Measurements from ENCODE around the gene GRK5. TPM values are rescaled to one million over a fixed set of nuclear protein-coding genes. Genes with fewer than 3 reads are reported as not detected.
A peak's percentile ranks its signal among the peaks of the same experiment; 100 is the strongest.

GRK5 gene
- total and polyA plus RNA-seq, 5 donors from 2014 or later, result 5.1 to 46.4 (median 14.5) TPM

GRCh38 chr10:119504651-119505050 lies 297.3 kb downstream of the GRK5 start:
- DNase-seq (no peak), ATAC-seq (ENCODE audit: low read depth in 2 of 2) (no peak)
- H3K9me3 Mint-ChIP-seq, result no peaks in the 10 kb centered on the region
- H3K27ac ChIP-seq (ENCODE audit: insufficient read depth, low read length, poor library complexity, severe bottlenecking), result no peak overlapping the region
- peaks cover 25% of the 10 kb centered on the region for H3K36me3 ChIP-seq (ENCODE audit: control insufficient read depth, insufficient read depth, low read length)
- no peak overlapping the region for H3K4me3 ChIP-seq (ENCODE audit: low read depth, low read length)
- peak overlapping the region in 1 of 4 donors; percentile 62 for H3K4me3 Mint-ChIP-seq
- peaks cover 47% of the 10 kb centered on the region for H3K4me1 ChIP-seq (ENCODE audit: control insufficient read depth, insufficient read depth, low read length, poor library complexity, severe bottlenecking)
- H3K4me1 Mint-ChIP-seq, result peaks cover 14 to 71% (median 45%) of the 10 kb centered on the region in 4 donors
- H3K27ac Mint-ChIP-seq, result peak overlapping the region; percentile 89 to 97 (median 92)
- no peaks in the 10 kb centered on the region for H3K27me3 Mint-ChIP-seq
- no peaks in the 10 kb centered on the region for H3K9me3 ChIP-seq (ENCODE audit: control insufficient read depth in 2 of 2, low read length in 2 of 2)
- no peaks in the 10 kb centered on the region for H3K27me3 ChIP-seq (ENCODE audit: control insufficient read depth, insufficient read depth, low read length)
- peaks cover 33% of the 10 kb centered on the region for H3K36me3 Mint-ChIP-seq

- H3K27ac Mint-ChIP-seq, result peak overlapping the region; percentile 86 to 97 (median 92)
- Histone ChIP-seq H3K9me3 (ENCODE audit: control insufficient read depth in 2 of 2, low read length in 2 of 2) (no peaks in the 10 kb centered on the region), H3K4me3 (ENCODE audit: low read depth, low read length) (no peak overlapping the region), H3K4me1 (ENCODE audit: control insufficient read depth, insufficient read depth, low read length, poor library complexity, severe bottlenecking) (peaks cover 42% of the 10 kb centered on the region), H3K36me3 (ENCODE audit: control insufficient read depth, insufficient read depth, low read length) (peaks cover 22% of the 10 kb centered on the region), H3K27ac (ENCODE audit: insufficient read depth, low read length, poor library complexity, severe bottlenecking) (no peak overlapping the region), H3K27me3 (ENCODE audit: control insufficient read depth, insufficient read depth, low read length) (no peaks in the 10 kb centered on the region)
- no peaks in the 10 kb centered on the region for H3K27me3 Mint-ChIP-seq
- H3K4me3 Mint-ChIP-seq, result peak overlapping the region in 2 of 4 donors; percentile 54 to 62
- ATAC-seq (ENCODE audit: low read depth in 2 of 2) (no peak), DNase-seq (no peak)
- peaks cover 34% of the 10 kb centered on the region for H3K36me3 Mint-ChIP-seq
- H3K9me3 Mint-ChIP-seq, result no peaks in the 10 kb centered on the region
- peaks cover 13 to 67% (median 42%) of the 10 kb centered on the region in 4 donors for H3K4me1 Mint-ChIP-seq
These were observed 297.8 kb downstream of the GRK5 start for GRCh38 chr10:119505131-119505551.

Other genes with a start within 250 kb of the GRK5 start
- gene NANOS1, start 177.9 kb upstream of the GRK5 start, total RNA-seq, result 0.27 TPM
- not detected for gene NANOS1, start 177.9 kb upstream of the GRK5 start, polyA plus RNA-seq
- 203 TPM for gene EIF3A, start 126.8 kb upstream of the GRK5 start, total RNA-seq
- 10 to 100 TPM; 66.4 to 74.8 (median 68.6) TPM for gene EIF3A, start 126.8 kb upstream of the GRK5 start, polyA plus RNA-seq
- gene DENND10, start 103.5 kb upstream of the GRK5 start, total RNA-seq, result 82.6 TPM
- gene DENND10, start 103.5 kb upstream of the GRK5 start, polyA plus RNA-seq, result 100 to 1,000 TPM in 1 of 4 donors, 10 to 100 TPM in 3; 72.3 to 121 (median 92.3) TPM
- 10.7 TPM for gene SFXN4, start 41.9 kb upstream of the GRK5 start, total RNA-seq
- 10 to 100 TPM; 10.7 to 23.7 (median 16.5) TPM for gene SFXN4, start 41.9 kb upstream of the GRK5 start, polyA plus RNA-seq
- 22.5 TPM for gene PRDX3, start 28.8 kb upstream of the GRK5 start, total RNA-seq
- gene PRDX3, start 28.8 kb upstream of the GRK5 start, polyA plus RNA-seq, result 100 to 1,000 TPM in 3 of 4 donors, 10 to 100 TPM in 1; 97.1 to 140 (median 133) TPM

Data from CD4-positive, CD25-positive, alpha-beta regulatory T cell (primary cell).